ENCODE data around the gene CFAP90. TPM values are rescaled to one million over a fixed set of nuclear protein-coding genes. Genes with fewer than 3 reads are reported as not detected.

The CFAP90 gene
- total RNA-seq, 1 donor from 2014 or later = 0.68 TPM

GRCh38 chr5:7867260-7867659 lies 16.3 kb upstream of the CFAP90 start:
- peaks cover 2% of the 10 kb centered on the region for H3K36me3 Mint-ChIP-seq (ENCODE audit: low read depth)
- no peaks in the 10 kb centered on the region for H3K9me3 Mint-ChIP-seq
- TF ChIP-seq CTCF (conservative IDR thresholded peaks at IDR 0.05) = no peak
- H3K4me3 Mint-ChIP-seq = peak overlapping the region; percentile 92
- H3K27ac Mint-ChIP-seq (ENCODE audit: unreplicated experiment) = no peak overlapping the region
- peaks cover 38% of the 10 kb centered on the region for H3K4me1 Mint-ChIP-seq
- DNase-seq (ENCODE audit: low read depth, low spot score) = no peak
- H3K27me3 Mint-ChIP-seq (ENCODE audit: low read depth) = no peaks in the 10 kb centered on the region

- Mint-ChIP-seq H3K9me3 (no peaks in the 10 kb centered on the region), H3K4me3 (peak overlapping the region; percentile 73), H3K36me3 (ENCODE audit: low read depth) (peaks cover 8% of the 10 kb centered on the region), H3K27me3 (ENCODE audit: low read depth) (no peaks in the 10 kb centered on the region), H3K27ac (ENCODE audit: unreplicated experiment) (no peak overlapping the region), H3K4me1 (peaks cover 38% of the 10 kb centered on the region)
- no peak for TF ChIP-seq CTCF (conservative IDR thresholded peaks at IDR 0.05)
- no peak for DNase-seq (ENCODE audit: low read depth, low spot score)
Observed at GRCh38 chr5:7866196-7866595, 15.3 kb upstream of the CFAP90 start.

- TF ChIP-seq CTCF (conservative IDR thresholded peaks at IDR 0.05) = no peak
- Mint-ChIP-seq H3K36me3 (ENCODE audit: low read depth) (peaks cover 15% of the 10 kb centered on the region), H3K9me3 (no peaks in the 10 kb centered on the region), H3K4me1 (no peaks in the 10 kb centered on the region), H3K4me3 (no peak overlapping the region), H3K27ac (ENCODE audit: unreplicated experiment) (no peak overlapping the region), H3K27me3 (ENCODE audit: low read depth) (no peaks in the 10 kb centered on the region)
- DNase-seq (ENCODE audit: low read depth, low spot score) = no peak
Observed at GRCh38 chr5:7857926-7858632, 7.1 kb upstream of the CFAP90 start.

GRCh38 chr5:7857361-7857760 lies 6.4 kb upstream of the CFAP90 start:
- Mint-ChIP-seq H3K27ac (ENCODE audit: unreplicated experiment) (no peak overlapping the region), H3K4me3 (no peak overlapping the region), H3K4me1 (no peaks in the 10 kb centered on the region), H3K27me3 (ENCODE audit: low read depth) (no peaks in the 10 kb centered on the region), H3K9me3 (no peaks in the 10 kb centered on the region), H3K36me3 (ENCODE audit: low read depth) (peaks cover 12% of the 10 kb centered on the region)
- TF ChIP-seq CTCF (conservative IDR thresholded peaks at IDR 0.05) = no peak
- no peak for DNase-seq (ENCODE audit: low read depth, low spot score)

GRCh38 chr5:7856855-7857254 lies 5.9 kb upstream of the CFAP90 start:
- H3K27me3 Mint-ChIP-seq (ENCODE audit: low read depth) = no peaks in the 10 kb centered on the region
- H3K4me1 Mint-ChIP-seq = no peaks in the 10 kb centered on the region
- H3K27ac Mint-ChIP-seq (ENCODE audit: unreplicated experiment) = no peak overlapping the region
- TF ChIP-seq CTCF (conservative IDR thresholded peaks at IDR 0.05) = peak; percentile 73
- no peaks in the 10 kb centered on the region for H3K9me3 Mint-ChIP-seq
- peak overlapping the region; percentile 3 for H3K4me3 Mint-ChIP-seq
- peak; percentile 14 for DNase-seq (ENCODE audit: low read depth, low spot score)
- peaks cover 12% of the 10 kb centered on the region for H3K36me3 Mint-ChIP-seq (ENCODE audit: low read depth)

Data from neural crest cell (in vitro differentiated cells).